Activated CD4-positive, alpha-beta T cell treated with anti-CD3 and anti-CD28 coated beads for 24 hours (primary cell): ENCODE measurements around the gene F8A3.
"Not testable (repeated sequence)": the region's sequence is repeated elsewhere in the genome, so short reads cannot be mapped to it uniquely, and the experiment has no call there.

ENCODE experiments used
- DNase-seq, 2 donors: peaks; one replicate each; pipeline ENCODE4 v3.0.0-alpha.2; 2020; ENCODE audit warnings: low read depth in 2 of 2

The F8A3 gene

GRCh38 chrX:155458471-155458870 is at the start of gene F8A3:
Gene F8A3, minus strand, starts transcription at chrX:155458620. Its CDS starts 20 bp downstream, at chrX:155458600.
- not testable (repeated sequence) for DNase-seq

GRCh38 chrX:155505296-155505695 is 46.9 kb upstream of the F8A3 start:
- DNase-seq, result no peak

- not testable (repeated sequence) for DNase-seq
Observed at GRCh38 chrX:155495134-155495533, 36.7 kb upstream of the F8A3 start.

- not testable (repeated sequence) for DNase-seq
Observed at GRCh38 chrX:155491421-155491820, 33.0 kb upstream of the F8A3 start.

- not testable (repeated sequence) for DNase-seq
Observed at GRCh38 chrX:155477136-155477535, 18.7 kb upstream of the F8A3 start.

- not testable (repeated sequence) for DNase-seq
Observed at GRCh38 chrX:155466269-155466938, 8.0 kb upstream of the F8A3 start.

- DNase-seq, result not testable (repeated sequence)
Observed at GRCh38 chrX:155460501-155460900, 2.1 kb upstream of the F8A3 start.

GRCh38 chrX:155457761-155458447 is 516 bp downstream of the F8A3 start:
- not testable (repeated sequence) for DNase-seq

- no peak for DNase-seq
Observed at GRCh38 chrX:155441097-155441496, 17.3 kb downstream of the F8A3 start.

GRCh38 chrX:155435744-155436112 is 22.7 kb downstream of the F8A3 start:
- no peak for DNase-seq

GRCh38 chrX:155434906-155435743 is 23.3 kb downstream of the F8A3 start:
- DNase-seq, result no peak

GRCh38 chrX:155417769-155418168 is 40.7 kb downstream of the F8A3 start:
- no peak for DNase-seq
